RWPE1 (cell line): ENCODE measurements around the gene PIAS2.

Experiments used
- CTCF ChIA-PET: fragments of 350-600 bp; sonication (Branson Sonifier 250); formaldehyde crosslinking; extraction: SDS; loops from one replicate; lab custom pipeline; 2021; lab: Yijun Ruan, JAX
- POLR2A ChIA-PET: fragments of 400-600 bp; formaldehyde crosslinking; extraction: SDS; loops from one replicate; lab custom pipeline; 2020; ENCODE audit warnings: antibody characterized with exemption; ENCODE audit not compliant: low non-redundant PET; lab: Yijun Ruan, JAX
- DNase-seq: peaks from one replicate; pipeline ENCODE4 v3.0.0; 2012; ENCODE audit warnings: low spot score
- H3K27ac ChIP-seq: fragments of 450-650 bp; 2 replicates; pipeline ENCODE4 v1.5.1; 2017
- TF ChIP-seq, protein P1 (sequence below): fragments of 450-650 bp; conservative IDR thresholded peaks from 2 replicates; pipeline ENCODE4 v1.5.1; 2017; ENCODE audit warnings: low read depth, mild to moderate bottlenecking

The PIAS2 gene

GRCh38 chr18:46756025-46756558 lies 161.2 kb downstream of the PIAS2 start:
- TF ChIP-seq, protein P1, sequence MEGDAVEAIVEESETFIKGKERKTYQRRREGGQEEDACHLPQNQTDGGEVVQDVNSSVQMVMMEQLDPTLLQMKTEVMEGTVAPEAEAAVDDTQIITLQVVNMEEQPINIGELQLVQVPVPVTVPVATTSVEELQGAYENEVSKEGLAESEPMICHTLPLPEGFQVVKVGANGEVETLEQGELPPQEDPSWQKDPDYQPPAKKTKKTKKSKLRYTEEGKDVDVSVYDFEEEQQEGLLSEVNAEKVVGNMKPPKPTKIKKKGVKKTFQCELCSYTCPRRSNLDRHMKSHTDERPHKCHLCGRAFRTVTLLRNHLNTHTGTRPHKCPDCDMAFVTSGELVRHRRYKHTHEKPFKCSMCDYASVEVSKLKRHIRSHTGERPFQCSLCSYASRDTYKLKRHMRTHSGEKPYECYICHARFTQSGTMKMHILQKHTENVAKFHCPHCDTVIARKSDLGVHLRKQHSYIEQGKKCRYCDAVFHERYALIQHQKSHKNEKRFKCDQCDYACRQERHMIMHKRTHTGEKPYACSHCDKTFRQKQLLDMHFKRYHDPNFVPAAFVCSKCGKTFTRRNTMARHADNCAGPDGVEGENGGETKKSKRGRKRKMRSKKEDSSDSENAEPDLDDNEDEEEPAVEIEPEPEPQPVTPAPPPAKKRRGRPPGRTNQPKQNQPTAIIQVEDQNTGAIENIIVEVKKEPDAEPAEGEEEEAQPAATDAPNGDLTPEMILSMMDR = no peak
- no peak for DNase-seq
- ChIA-PET POLR2A (no interaction called here), CTCF (no interaction called here)
- H3K27ac ChIP-seq = no peak overlapping the region

- no peak overlapping the region for H3K27ac ChIP-seq
- no peak for DNase-seq
- TF ChIP-seq, protein P1 = no peak
- ChIA-PET CTCF (interaction anchor here (0.7 kb wide), 1 partner anchor 37 kb away, joined by 3 read pairs; no protein-coding TSS in a partner anchor), POLR2A (no interaction called here)
Observed at GRCh38 chr18:46755315-46756024, 161.8 kb downstream of the PIAS2 start.

DNA sequence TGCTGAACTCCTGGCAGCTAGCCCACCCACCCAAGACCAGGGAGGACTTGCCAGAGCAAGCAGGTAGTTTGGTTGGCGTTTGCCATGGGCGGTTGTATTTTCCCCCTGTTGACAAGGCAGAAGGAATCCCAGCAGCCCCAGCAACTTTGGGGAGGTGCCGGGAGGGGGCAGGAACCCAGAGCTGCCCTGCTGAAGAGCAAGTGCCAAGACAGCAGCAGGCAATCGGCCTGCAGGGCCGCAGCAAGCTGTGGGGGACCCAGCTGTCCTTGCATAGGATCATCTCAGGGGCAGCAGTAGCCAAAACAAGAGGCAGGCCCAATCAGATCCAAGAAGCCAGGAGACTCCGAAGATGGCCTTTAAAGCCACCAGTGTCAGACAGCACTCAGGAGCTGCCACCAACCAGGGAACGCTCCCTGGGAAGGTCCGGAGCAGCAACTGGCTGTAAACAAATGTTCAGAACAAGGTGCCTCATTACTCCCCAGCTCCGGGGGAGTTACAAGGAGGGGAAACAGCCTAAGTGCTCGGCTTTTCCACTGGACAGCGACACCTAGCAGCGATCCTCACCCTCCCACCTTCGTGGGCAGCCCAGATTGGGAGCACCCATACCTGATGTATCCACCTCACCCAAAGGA lies 162.5 kb downstream of the PIAS2 start:
- TF ChIP-seq, protein P1 = no peak
- DNase-seq = no peak
- ChIA-PET POLR2A (no interaction called here), CTCF (interaction anchor here (0.7 kb wide), 1 partner anchor 36 kb away, joined by 3 read pairs; no protein-coding TSS in a partner anchor)
- no peak overlapping the region for H3K27ac ChIP-seq

GRCh38 chr18:46754188-46754587 lies 163.1 kb downstream of the PIAS2 start:
- no peak overlapping the region for H3K27ac ChIP-seq
- CTCF ChIA-PET = no interaction called here
- POLR2A ChIA-PET = no interaction called here
- no peak for DNase-seq
- TF ChIP-seq, protein P1 = no peak
